GM19239 (cell line): ENCODE data around the gene VPS39.

Experiments
- DNase-seq: peaks from one replicate; pipeline ENCODE4 v3.0.0; 2011; ENCODE audit warnings: low spot score; ENCODE audit not compliant: insufficient read length
- FAIRE-seq: peaks from 2 replicates; lab custom pipeline; 2011; peaks lifted over from hg19 to GRCh38; lab: Jason Lieb, UNC

VPS39 gene

DNA sequence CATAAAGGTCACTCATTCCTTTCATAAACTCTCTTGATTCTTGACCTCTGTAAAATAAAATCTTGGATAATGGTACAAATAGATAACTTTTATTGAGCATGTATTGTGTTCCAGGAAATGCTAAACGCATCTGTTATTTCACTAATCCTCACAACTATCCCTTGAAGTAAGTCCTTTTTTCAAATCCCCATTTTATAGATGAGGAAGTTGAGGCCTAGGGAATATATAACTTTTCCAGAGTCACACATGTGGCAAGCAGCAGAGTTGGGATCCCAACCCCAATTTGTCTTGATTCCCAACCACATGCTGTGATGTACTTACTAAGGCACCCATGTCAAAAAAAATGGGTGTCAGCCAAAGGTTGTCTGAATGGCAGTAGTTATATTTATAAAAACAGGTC, 6.3 kb downstream of the VPS39 start:
- FAIRE-seq, result no peak
- no peak for DNase-seq

DNA sequence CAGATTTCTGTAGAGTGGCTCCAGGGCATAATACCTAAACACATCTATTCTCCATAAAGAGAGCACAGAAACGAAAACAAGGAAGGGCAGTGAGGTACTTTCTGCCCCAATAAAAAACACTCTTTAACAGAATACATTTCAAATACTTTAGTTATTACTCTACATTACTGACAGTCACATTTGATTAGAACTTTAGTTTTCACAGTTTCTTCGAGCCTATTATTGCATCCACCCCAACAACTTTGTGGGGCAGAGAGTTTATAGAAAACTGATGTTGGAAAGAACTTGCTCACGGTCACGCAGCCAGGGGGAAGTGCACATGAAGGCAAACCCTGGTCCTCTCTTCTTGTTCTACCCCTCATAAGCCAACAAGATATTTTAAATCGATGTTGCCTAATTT, 9.0 kb downstream of the VPS39 start:
- DNase-seq (no peak), FAIRE-seq (no peak)

GRCh38 chr15:42198516-42198915, 9.6 kb downstream of the VPS39 start:
- no peak for FAIRE-seq
- DNase-seq, result no peak

DNA sequence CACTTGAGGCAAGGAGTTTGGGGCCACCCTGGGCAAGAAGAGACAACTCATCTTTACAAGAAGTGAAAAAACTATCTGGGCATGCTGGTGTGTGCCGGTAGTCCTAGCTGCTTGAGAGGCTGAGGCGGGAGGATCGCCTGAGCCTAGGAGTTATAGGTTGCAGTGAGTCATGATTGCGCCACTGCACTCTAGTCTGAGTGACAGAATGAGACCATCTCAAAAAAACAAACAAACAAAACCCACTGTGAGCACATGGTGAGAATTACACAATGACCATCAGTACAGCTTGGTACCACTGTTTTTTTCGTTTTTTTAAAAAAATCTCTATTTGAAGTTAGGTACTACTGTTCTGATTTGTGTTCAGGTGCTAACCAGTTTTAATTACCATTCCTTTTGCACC, 13.6 kb downstream of the VPS39 start:
- no peak for FAIRE-seq
- DNase-seq, result no peak

GRCh38 chr15:42193383-42193782, 14.7 kb downstream of the VPS39 start:
- FAIRE-seq, result peak; percentile 56
- DNase-seq, result no peak

DNA sequence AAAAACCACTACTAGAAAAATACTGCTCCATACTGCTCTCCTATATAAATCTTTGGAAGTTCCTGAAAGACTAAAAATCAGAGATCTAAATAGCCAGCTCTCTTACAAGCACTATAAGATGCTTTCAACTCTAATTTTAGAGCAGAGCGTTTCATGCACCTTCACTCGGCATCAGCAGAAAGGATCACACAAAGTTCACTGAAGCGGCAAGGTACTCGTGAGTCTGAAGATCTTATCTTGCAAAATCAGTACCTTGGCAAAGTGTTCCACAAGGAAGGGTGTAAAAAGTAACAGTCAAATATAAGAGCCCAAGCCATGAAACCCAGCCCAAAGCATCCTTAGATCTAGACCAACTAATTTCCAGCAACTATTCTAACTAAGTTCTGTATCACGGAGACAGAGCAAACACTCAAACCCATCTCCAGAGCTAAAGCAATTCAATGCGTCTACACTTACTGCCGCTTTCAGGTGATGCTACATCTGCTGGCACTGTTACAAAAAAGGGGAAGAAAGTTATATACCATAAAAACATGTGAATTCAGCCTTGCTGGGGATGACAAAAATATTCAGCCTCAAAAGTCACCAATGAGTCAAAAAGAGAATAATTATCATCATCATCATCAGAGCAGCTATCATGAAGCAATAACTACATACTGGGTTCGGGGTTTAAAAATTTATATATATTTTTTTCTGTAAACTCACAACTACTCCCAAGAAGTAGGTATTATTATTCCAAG, 16.3 kb downstream of the VPS39 start:
- FAIRE-seq, result peak; percentile 47
- no peak for DNase-seq

- DNase-seq, result no peak
- FAIRE-seq, result peak; percentile 11
Observed at GRCh38 chr15:42190370-42190769, 17.7 kb downstream of the VPS39 start.

GRCh38 chr15:42185801-42186200, 22.3 kb downstream of the VPS39 start:
- FAIRE-seq (no peak), DNase-seq (no peak)

DNA sequence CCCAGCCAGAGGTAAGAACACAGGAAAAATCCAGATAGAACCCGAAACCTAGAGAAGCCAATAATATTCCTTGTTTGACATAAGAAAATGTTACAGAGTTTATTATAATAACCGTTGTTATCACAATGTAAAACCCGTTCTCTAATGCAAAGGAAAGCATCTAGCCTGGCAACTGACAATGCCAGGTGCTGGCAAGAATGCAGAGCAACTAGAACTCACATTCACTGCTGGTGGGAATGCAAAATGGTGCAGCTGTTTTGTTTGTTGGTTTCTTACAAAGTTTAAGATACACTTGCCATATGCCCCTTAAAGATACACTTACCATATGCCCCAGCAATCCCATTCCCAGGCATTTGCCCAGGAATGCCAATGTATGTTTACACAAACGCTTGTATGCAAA, 23.4 kb downstream of the VPS39 start:
- DNase-seq, result no peak
- FAIRE-seq, result no peak

GRCh38 chr15:42184296-42184695, 23.8 kb downstream of the VPS39 start:
- no peak for DNase-seq
- FAIRE-seq, result no peak

GRCh38 chr15:42182961-42183360, 25.1 kb downstream of the VPS39 start:
- no peak for FAIRE-seq
- DNase-seq, result no peak

DNA sequence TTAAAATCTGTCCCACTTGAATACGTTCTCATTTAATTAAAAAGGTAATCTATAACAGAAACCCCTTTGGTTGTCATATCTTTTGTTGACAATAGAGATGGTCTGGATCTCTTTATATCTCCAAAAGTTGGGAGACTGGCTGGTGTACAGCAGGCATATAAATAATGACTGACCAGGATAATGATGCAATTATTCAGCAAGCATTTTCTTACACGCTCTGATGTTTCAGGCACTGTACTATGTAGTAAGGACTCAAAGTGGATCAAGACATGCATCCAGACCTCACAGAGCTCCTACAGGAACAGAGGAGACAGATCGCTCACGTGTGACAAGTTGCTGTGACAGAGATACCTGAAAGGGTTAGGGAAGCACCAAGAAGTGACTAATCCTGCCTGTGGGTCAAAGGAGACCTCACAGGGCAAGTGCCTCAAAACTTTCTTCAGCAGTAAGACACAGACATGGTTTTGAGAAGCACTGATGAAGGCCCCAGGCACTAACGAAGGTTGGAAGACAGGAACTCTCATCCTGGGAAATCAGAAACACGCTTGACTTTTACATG, 25.7 kb downstream of the VPS39 start:
- no peak for FAIRE-seq
- no peak for DNase-seq

DNA sequence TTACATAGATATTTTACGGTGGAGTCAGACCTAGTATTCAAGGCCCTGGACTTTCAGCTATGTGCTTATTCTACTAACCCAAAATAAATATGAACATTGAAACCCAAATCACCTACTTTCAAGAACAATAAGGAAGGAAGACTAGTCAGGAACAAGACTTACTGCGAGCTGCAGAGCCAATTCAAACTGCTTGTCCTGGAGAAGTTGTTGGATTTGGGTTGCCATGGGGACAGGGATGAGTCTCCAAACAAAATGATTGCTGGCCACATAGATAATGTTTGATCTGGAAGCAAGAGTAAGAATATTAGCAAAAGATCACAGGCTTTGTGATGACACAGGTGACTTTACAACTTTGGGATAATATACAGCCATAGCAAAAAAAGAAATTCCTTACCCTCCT, 30.0 kb downstream of the VPS39 start:
- FAIRE-seq (no peak), DNase-seq (no peak)

DNA sequence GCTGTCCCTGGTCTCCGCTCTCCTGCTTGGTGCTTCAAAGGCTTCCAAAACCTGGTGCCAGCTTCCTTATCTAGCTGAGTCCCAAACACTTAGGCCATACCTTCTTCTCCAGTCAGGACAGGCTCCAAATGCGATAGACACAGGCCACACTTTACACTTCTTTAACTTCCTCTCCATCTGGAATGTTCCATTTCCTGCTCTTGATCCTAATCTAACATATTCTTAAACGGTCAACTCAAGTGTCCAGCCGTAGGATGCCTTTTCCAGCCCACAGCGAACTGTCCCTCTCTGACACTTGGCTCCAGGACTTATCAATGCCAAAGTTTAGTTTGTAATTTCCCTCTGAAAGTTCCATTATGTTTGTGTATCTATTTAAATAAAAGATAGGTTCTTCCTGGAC, 32.4 kb downstream of the VPS39 start:
- FAIRE-seq (no peak), DNase-seq (no peak)

DNA sequence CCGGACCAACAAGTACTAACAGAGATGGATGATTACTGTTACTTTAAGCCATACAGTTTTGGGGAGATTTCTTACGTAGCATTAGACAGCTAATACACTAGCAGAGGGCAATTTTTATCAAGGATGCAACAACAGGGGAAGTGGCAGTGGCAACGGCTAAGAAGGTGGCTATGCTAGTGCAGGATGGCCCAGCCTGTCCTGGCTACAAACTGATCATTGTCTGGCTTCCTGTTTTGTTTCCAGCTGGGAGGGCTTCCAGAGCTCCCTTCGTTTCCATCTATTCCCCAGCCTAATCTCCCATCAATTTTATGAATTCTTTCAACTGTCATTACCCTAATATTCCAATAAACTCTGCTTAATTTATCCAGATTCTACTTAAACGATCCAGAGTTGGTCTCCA, 35.6 kb downstream of the VPS39 start:
- no peak for DNase-seq
- no peak for FAIRE-seq

GRCh38 chr15:42171795-42172194, 36.3 kb downstream of the VPS39 start:
- no peak for FAIRE-seq
- no peak for DNase-seq

DNA sequence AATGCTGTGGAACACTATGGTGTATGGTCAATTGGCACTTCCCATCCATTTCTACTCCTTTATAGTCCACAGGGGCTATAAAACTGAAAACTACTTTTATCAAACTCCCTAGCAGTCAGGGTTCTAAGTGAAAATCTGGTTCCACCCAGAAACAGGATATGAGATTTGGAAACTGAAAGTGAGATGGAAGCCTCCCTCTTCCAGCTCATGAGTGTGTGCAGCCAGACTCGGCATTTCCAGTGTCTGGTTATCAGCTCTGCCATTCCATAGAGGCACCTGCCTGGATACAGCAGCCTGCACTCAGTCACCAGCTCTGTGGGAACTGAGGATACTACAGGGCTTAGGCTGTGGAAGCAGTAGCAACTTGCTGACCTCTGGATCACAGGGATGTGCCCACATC, 37.0 kb downstream of the VPS39 start:
- FAIRE-seq, result no peak
- DNase-seq, result no peak

DNA sequence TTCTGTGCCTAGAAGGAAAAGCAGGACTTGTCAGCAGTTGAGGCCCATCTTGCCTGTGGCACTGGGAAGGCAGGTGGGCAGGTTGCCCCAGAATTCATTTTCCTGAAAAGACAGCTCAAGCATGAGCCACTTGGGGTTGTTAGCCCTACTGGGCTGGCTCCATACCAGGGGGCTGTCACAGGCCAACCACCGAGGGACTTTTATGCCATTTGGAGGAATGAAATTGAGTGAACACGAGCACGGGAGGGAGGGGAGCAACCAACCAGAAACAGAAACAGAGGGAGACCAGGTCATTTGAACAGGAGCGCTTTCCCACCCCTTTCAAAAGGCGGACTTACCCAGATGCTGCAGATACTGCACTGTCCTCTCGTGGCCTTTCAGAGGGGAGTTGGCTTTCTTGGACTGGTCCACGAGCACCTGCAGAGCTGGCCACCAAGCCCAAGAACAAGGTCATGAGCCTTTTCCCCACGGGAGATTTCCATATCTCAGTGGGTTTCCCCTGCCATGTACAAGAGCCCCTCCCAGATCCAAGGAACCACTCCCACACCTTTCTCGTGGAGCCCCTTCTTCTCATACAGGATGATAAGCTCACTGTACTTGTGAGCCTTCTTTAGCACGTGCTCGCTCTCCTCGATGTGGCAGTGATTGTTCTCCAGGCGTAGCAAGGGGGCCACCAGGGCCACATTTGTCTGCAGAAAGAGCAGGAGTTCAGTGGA, 41.7 kb downstream of the VPS39 start:
- no peak for FAIRE-seq
- no peak for DNase-seq

DNA sequence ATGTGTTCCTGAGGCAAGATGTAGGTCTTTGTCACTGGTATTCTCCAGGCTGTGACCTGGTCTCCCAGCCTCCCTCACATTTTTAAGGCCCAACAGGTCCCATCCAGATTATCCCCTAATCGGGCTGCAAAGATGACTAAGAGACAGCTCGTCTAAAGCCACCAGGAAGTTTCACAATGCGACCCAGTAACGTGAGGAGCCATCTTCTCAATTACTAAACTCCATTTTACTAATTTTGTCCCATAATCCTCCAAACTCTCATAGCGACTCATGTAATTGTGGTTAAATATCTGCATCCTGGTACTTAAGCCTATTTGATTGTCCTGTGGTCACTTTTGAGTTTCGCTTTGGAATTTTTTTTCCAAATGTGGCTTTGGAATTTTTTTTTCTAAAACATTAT, 43.0 kb downstream of the VPS39 start:
- no peak for DNase-seq
- FAIRE-seq, result no peak

- FAIRE-seq, result no peak
- no peak for DNase-seq
Observed at GRCh38 chr15:42163947-42164550, 44.1 kb downstream of the VPS39 start.

GRCh38 chr15:42163291-42163690, 44.8 kb downstream of the VPS39 start:
- no peak for DNase-seq
- no peak for FAIRE-seq
